Right ventricle myocardium inferior (tissue), 1 donor: ENCODE results near the gene COA1. TPM values are rescaled to one million over a fixed set of nuclear protein-coding genes. Genes with fewer than 3 reads are reported as not detected.

Experiments used
- ATAC-seq: fragments of 200-7000 bp; cut with Tn5 transposase; one replicate; pipeline ENCODE4 v1.9.1; 2020; ENCODE audit warnings: mild to moderate bottlenecking, moderate library complexity
- DNase-seq: peaks from one replicate; pipeline ENCODE4 v3.0.0; 2021; ENCODE audit errors: missing footprints
- intact Hi-C: fragments of 100-400 bp; cut with DNase I; formaldehyde crosslinking; loops from one replicate; pipeline ENCODE4 v1.11.0; 2022
- total RNA-seq: library from RNA; stranded (reverse); fragmentation: NEBNext Ultra II Directional; extraction: Animal tissue kit (Norgen Biotek cat#: 25700); gene quantifications from one replicate; pipeline ENCODE4 v1.2.1, GENCODE V29; 2021
- donor health status: DM: no; HTN: yes; CAD: no; lungs with severe emphysema.

Gene COA1
- total RNA-seq, 1 donor from 2014 or later = 66.7 TPM

DNA sequence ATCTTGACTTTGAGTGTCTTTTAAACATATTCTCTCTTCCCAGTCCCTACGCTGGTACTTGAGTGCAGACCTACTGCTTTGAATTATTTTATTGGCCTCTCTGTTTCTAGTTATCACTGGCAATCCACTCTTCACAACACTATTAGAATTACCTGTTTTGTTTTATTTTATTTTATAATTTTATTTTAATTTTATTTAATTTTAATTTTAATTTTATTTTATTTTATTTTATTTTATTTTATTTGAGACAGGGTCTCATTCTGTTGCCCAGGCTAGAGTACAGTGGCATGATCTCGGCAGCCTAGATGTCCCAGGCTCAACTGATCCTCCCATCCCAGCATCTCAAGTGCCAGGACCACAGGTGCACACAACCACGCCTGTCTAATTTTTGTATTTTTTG lies 139.6 kb downstream of the COA1 start:
- intact Hi-C loops = no loop called here
- DNase-seq = no peak
- no peak for ATAC-seq

Other genes starting within 250 kb of the COA1 start
- 28.1 TPM for gene STK17A, start 146.4 kb downstream of the COA1 start, total RNA-seq
- 45.7 TPM for gene BLVRA, start 29.2 kb upstream of the COA1 start, total RNA-seq
- gene MRPS24, start 140.0 kb upstream of the COA1 start, total RNA-seq = 193 TPM
- 44.4 TPM for gene URGCP, start 177.1 kb upstream of the COA1 start, total RNA-seq
- gene UBE2D4, start 196.9 kb upstream of the COA1 start, total RNA-seq = 51.2 TPM